ENCODE measurements around the gene CACNA2D1. TPM values are rescaled to one million over a fixed set of nuclear protein-coding genes. Genes with fewer than 3 reads are reported as not detected.

Gene CACNA2D1
- total RNA-seq, 2 experiments from 2014 or later: not detected

- Mint-ChIP-seq H3K4me3 (no peak overlapping the region), H3K4me1 (no peaks in the 10 kb centered on the region), H3K27me3 (no peaks in the 10 kb centered on the region), H3K27ac (no peak overlapping the region), H3K9me3 (no peaks in the 10 kb centered on the region), H3K36me3 (ENCODE audit: low read depth) (no peaks in the 10 kb centered on the region)
- CTCF ChIA-PET: no interaction called here
- POLR2A ChIA-PET: no interaction called here
- no peak for DNase-seq
These were observed 372.1 kb downstream of the CACNA2D1 start for GRCh38 chr7:82071468-82071867.

- Mint-ChIP-seq H3K36me3 (ENCODE audit: low read depth) (no peaks in the 10 kb centered on the region), H3K4me3 (no peak overlapping the region)
- POLR2A ChIA-PET: no interaction called here
These were observed 375.8 kb downstream of the CACNA2D1 start for GRCh38 chr7:82067628-82068264.

GRCh38 chr7:82057476-82057875 lies 386.1 kb downstream of the CACNA2D1 start:
- H3K36me3 Mint-ChIP-seq (ENCODE audit: low read depth): no peaks in the 10 kb centered on the region
- no peak for DNase-seq
- CTCF ChIA-PET: no interaction called here
- H3K9me3 Mint-ChIP-seq: peaks cover 2% of the 10 kb centered on the region
- no peak overlapping the region for H3K27ac Mint-ChIP-seq
- H3K4me3 Mint-ChIP-seq: no peak overlapping the region
- no peaks in the 10 kb centered on the region for H3K27me3 Mint-ChIP-seq
- POLR2A ChIA-PET: no interaction called here
- no peaks in the 10 kb centered on the region for H3K4me1 Mint-ChIP-seq

More at GRCh38 chr7:82067628-82068264, 375.8 kb downstream of the CACNA2D1 start:
- Mint-ChIP-seq H3K9me3 (no peaks in the 10 kb centered on the region), H3K27ac (no peak overlapping the region), H3K4me1 (no peaks in the 10 kb centered on the region), H3K27me3 (no peaks in the 10 kb centered on the region)
- no peak for DNase-seq
- CTCF ChIA-PET: no interaction called here

- no peak for DNase-seq
- H3K4me3 Mint-ChIP-seq: no peak overlapping the region
- H3K4me1 Mint-ChIP-seq: no peaks in the 10 kb centered on the region
- peaks cover 2% of the 10 kb centered on the region for H3K9me3 Mint-ChIP-seq
- POLR2A ChIA-PET: no interaction called here
- H3K36me3 Mint-ChIP-seq (ENCODE audit: low read depth): no peaks in the 10 kb centered on the region
- no peaks in the 10 kb centered on the region for H3K27me3 Mint-ChIP-seq
- CTCF ChIA-PET: no interaction called here
- no peak overlapping the region for H3K27ac Mint-ChIP-seq
These were observed 387.3 kb downstream of the CACNA2D1 start for GRCh38 chr7:82056282-82056681.

- no peak overlapping the region for H3K4me3 Mint-ChIP-seq
- CTCF ChIA-PET: no interaction called here
- no peaks in the 10 kb centered on the region for H3K27me3 Mint-ChIP-seq
- no peak overlapping the region for H3K27ac Mint-ChIP-seq
- H3K9me3 Mint-ChIP-seq: peaks cover 2% of the 10 kb centered on the region
- no peaks in the 10 kb centered on the region for H3K4me1 Mint-ChIP-seq
- no peak for DNase-seq
- POLR2A ChIA-PET: no interaction called here
- H3K36me3 Mint-ChIP-seq (ENCODE audit: low read depth): no peaks in the 10 kb centered on the region
These were observed 389.0 kb downstream of the CACNA2D1 start for GRCh38 chr7:82054544-82054943.

- Mint-ChIP-seq H3K27ac (no peak overlapping the region), H3K4me1 (no peaks in the 10 kb centered on the region), H3K27me3 (no peaks in the 10 kb centered on the region), H3K9me3 (peaks cover 2% of the 10 kb centered on the region), H3K36me3 (ENCODE audit: low read depth) (no peaks in the 10 kb centered on the region), H3K4me3 (no peak overlapping the region)
- DNase-seq: no peak
- CTCF ChIA-PET: no interaction called here
- POLR2A ChIA-PET: no interaction called here
These were observed 390.0 kb downstream of the CACNA2D1 start for GRCh38 chr7:82053453-82054032.

DNA sequence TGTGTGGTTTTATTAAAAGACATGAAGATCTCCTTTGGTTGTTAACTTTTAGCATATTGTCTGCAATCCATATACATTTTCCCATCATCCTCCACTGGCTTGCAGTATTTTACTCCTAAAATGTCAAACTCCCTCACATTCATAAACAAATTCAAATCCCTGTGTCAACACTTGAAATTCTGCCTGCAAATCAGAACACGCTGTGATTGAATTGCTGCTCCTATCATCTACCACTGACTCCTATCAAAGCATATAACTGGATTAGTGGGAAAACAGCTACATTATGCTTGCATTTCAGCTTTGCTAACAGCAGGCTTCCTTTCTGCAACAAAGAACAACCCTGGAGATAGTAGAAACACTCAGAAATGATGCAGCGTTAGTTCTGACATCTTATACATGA lies 392.0 kb downstream of the CACNA2D1 start:
- DNase-seq: no peak
- no peaks in the 10 kb centered on the region for H3K4me1 Mint-ChIP-seq
- H3K27ac Mint-ChIP-seq: no peak overlapping the region
- CTCF ChIA-PET: no interaction called here
- POLR2A ChIA-PET: no interaction called here
- no peak overlapping the region for H3K4me3 Mint-ChIP-seq
- H3K9me3 Mint-ChIP-seq: peaks cover 2% of the 10 kb centered on the region
- no peaks in the 10 kb centered on the region for H3K36me3 Mint-ChIP-seq (ENCODE audit: low read depth)
- no peaks in the 10 kb centered on the region for H3K27me3 Mint-ChIP-seq

DNA sequence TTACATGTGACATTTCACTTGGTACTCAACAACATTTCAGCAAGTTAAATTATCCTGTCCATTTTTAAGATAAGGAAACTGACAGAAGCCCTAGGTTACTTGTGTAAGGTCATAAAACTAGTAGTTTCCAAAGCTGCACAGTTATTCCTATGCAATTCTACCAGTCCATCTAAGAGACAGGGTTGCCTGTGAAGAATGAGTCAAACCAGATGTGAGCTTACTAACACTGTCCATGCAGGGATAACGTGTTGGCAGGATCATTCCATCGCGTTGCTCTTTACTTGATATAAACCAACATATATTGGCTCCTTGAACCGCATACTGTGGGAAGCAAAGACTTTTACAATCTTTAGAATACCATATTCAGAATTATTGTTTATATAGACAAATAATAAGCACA lies 392.8 kb downstream of the CACNA2D1 start:
- no peak for DNase-seq
- H3K9me3 Mint-ChIP-seq: no peaks in the 10 kb centered on the region
- CTCF ChIA-PET: no interaction called here
- H3K4me1 Mint-ChIP-seq: no peaks in the 10 kb centered on the region
- no peaks in the 10 kb centered on the region for H3K36me3 Mint-ChIP-seq (ENCODE audit: low read depth)
- H3K27me3 Mint-ChIP-seq: no peaks in the 10 kb centered on the region
- POLR2A ChIA-PET: no interaction called here
- H3K4me3 Mint-ChIP-seq: no peak overlapping the region
- no peak overlapping the region for H3K27ac Mint-ChIP-seq

- H3K4me3 Mint-ChIP-seq: no peak overlapping the region
- no peak for DNase-seq
- H3K27ac Mint-ChIP-seq: no peak overlapping the region
- ChIA-PET CTCF (no interaction called here), POLR2A (no interaction called here)
- H3K9me3 Mint-ChIP-seq: no peaks in the 10 kb centered on the region
- H3K36me3 Mint-ChIP-seq (ENCODE audit: low read depth): no peaks in the 10 kb centered on the region
- no peaks in the 10 kb centered on the region for H3K27me3 Mint-ChIP-seq
- H3K4me1 Mint-ChIP-seq: no peaks in the 10 kb centered on the region
These were observed 393.6 kb downstream of the CACNA2D1 start for GRCh38 chr7:82049891-82050533.

- no peaks in the 10 kb centered on the region for H3K36me3 Mint-ChIP-seq (ENCODE audit: low read depth)
- ChIA-PET POLR2A (no interaction called here), CTCF (no interaction called here)
- DNase-seq: no peak
- H3K4me1 Mint-ChIP-seq: no peaks in the 10 kb centered on the region
- H3K27ac Mint-ChIP-seq: no peak overlapping the region
- no peak overlapping the region for H3K4me3 Mint-ChIP-seq
- H3K9me3 Mint-ChIP-seq: no peaks in the 10 kb centered on the region
- H3K27me3 Mint-ChIP-seq: no peaks in the 10 kb centered on the region
These were observed 394.1 kb downstream of the CACNA2D1 start for GRCh38 chr7:82049442-82049841.

DNA sequence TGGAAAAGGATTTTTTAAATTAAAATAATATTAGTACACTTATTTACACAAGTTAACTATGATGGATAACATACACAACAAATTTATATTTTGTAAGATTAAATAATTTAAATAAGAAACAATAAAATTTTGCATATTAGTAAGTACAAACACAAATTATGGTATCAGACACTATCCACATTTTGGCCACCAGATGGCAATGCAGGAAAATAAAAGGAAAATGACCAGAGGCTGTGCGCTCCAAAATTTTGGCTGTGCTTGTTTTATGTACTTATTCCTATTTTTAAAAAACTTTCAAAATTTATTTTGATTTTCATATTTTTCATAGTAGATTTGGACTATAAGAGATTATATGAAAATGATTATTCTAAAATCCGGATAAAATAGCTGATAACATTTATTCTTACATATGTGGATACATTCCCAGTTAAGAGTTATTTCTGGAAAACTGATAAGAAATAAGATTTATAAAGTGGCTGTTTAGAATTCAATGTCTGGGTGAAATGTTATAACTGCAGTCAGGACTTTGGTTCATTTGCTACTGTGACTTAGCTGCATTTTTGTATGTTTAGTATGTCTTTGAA lies 399.0 kb downstream of the CACNA2D1 start:
- Mint-ChIP-seq H3K9me3 (no peaks in the 10 kb centered on the region), H3K36me3 (ENCODE audit: low read depth) (no peaks in the 10 kb centered on the region), H3K4me1 (no peaks in the 10 kb centered on the region), H3K4me3 (no peak overlapping the region), H3K27ac (no peak overlapping the region), H3K27me3 (no peaks in the 10 kb centered on the region)
- ChIA-PET POLR2A (no interaction called here), CTCF (no interaction called here)
- no peak for DNase-seq

GRCh38 chr7:82039621-82040020 lies 404.0 kb downstream of the CACNA2D1 start:
- POLR2A ChIA-PET: no interaction called here
- H3K4me3 Mint-ChIP-seq: no peak overlapping the region

DNA sequence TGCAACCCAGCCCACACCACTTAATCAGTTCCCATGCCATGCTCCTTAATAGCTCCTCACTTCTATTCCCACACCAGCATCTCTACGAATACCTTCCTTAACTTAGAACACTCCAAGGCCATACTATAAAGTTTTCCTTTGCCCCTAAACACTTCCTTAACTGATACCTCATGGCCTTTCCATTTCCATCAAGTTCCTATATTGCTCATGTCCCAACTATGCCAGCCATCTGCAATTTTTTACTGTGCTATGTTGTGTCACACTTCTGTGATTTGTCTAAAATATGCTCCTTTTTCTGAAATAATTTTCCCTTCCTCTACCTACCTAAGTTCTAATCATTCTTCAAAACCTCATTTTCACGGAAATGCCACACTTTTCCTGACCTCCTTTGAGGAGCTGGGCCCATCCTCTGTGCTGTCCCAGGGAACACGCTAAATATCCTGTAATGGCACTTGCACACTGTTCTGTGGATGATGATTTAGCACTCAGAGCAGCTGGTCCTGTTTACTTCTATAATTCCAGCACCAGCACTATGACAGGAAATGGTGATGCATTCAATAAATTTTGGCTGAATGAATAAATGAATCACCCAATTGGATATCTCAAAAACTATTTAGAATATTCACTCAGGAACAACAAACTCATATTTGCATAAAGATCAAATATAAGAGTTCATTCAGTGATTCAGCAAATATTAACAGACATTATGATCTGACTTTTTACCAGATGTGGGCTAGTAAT lies 407.3 kb downstream of the CACNA2D1 start:
- H3K4me3 Mint-ChIP-seq: no peak overlapping the region
- DNase-seq: no peak
- H3K27ac Mint-ChIP-seq: no peak overlapping the region
- no peaks in the 10 kb centered on the region for H3K9me3 Mint-ChIP-seq
- H3K4me1 Mint-ChIP-seq: no peaks in the 10 kb centered on the region
- H3K27me3 Mint-ChIP-seq: no peaks in the 10 kb centered on the region
- CTCF ChIA-PET: no interaction called here
- POLR2A ChIA-PET: no interaction called here
- no peaks in the 10 kb centered on the region for H3K36me3 Mint-ChIP-seq (ENCODE audit: low read depth)

More at GRCh38 chr7:82039621-82040020, 404.0 kb downstream of the CACNA2D1 start:
- Mint-ChIP-seq H3K27me3 (no peaks in the 10 kb centered on the region), H3K36me3 (ENCODE audit: low read depth) (no peaks in the 10 kb centered on the region), H3K9me3 (no peaks in the 10 kb centered on the region), H3K27ac (no peak overlapping the region), H3K4me1 (no peaks in the 10 kb centered on the region)
- DNase-seq: no peak
- CTCF ChIA-PET: no interaction called here
